ENCODE results near the gene INF2. TPM values are rescaled to one million over a fixed set of nuclear protein-coding genes. Genes with fewer than 3 reads are reported as not detected.

INF2 gene
- total RNA-seq, 2 experiments from 2014 or later: 107 to 110 TPM

DNA sequence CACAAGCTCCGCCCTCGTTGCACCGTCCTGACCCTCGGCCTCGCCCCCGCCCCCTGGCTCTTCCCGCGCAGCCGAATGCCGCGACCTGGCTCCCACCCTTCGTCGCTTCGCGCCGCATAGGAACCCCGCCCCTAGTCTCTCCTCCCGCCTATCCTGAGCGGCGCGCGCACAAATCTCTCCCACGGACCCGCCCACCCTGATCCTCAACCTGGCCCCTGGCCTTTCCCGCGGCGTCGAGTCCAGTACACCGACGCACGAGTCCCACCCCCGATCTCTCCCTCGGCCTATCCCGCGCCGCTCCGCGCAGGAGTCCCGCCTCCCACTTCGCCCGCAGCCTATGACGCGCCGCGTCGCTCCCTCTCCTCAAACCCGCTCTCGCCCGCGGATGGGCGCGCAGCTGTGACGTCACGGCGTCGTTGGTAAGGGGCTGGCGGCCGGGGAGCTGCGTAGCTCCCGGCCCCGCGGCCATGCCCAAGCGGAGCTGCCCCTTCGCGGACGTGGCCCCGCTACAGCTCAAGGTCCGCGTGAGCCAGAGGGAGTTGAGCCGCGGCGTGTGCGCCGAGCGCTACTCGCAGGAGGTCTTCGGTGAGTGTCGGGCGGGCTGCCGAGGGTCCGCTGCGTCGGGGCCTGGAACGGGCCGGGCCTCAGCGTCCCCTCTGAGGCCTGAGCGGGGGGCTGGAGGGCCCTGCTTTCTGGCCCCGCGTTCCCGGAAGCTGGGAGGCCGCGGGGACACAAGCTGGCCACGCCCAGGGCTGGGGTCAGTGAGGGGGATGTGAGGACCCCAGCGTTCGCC, 63.5 kb downstream of the INF2 start, which contains the start of gene SIVA1:
Gene SIVA1 (plus strand): TSS at position 413 of the 793 bp plus-strand sequence. CDS start 55 bp downstream, at position 468.
- Mint-ChIP-seq H3K27me3 (peaks cover 3% of the 10 kb centered on the region), H3K27ac (peak within 1 kb of the TSS; percentile 94), H3K4me1 (peaks cover 41% of the 10 kb centered on the region), H3K4me3 (peak within 1 kb of the TSS; percentile 89), H3K9me3 (no peaks in the 10 kb centered on the region), H3K36me3 (peaks cover 15% of the 10 kb centered on the region)
- ATAC-seq (ENCODE audit: low read depth) (peak; percentile 92), DNase-seq (peak; percentile 99)
- POLR2A ChIA-PET: interaction anchor here (0.6 to 2.1 kb wide), 17 partner anchors 11 to 268 kb away, joined by 3 to 9 read pairs (median 3); partner anchors contain the start of genes CDCA4 and ZBTB42

GRCh38 chr14:104753528-104754212, 64.3 kb downstream of the INF2 start:
- ATAC-seq (ENCODE audit: low read depth): no peak
- POLR2A ChIA-PET: interaction anchor here (0.9 to 2.0 kb wide), 5 partner anchors 15 to 267 kb away, joined by 3 to 9 read pairs (median 3); partner anchors contain the start of gene CDCA4
- Mint-ChIP-seq H3K4me3 (peak overlapping the region; percentile 89), H3K36me3 (peaks cover 15% of the 10 kb centered on the region), H3K27me3 (peaks cover 3% of the 10 kb centered on the region), H3K4me1 (peaks cover 41% of the 10 kb centered on the region), H3K9me3 (no peaks in the 10 kb centered on the region), H3K27ac (peak overlapping the region; percentile 83)
- peak; percentile 51 for DNase-seq

DNA sequence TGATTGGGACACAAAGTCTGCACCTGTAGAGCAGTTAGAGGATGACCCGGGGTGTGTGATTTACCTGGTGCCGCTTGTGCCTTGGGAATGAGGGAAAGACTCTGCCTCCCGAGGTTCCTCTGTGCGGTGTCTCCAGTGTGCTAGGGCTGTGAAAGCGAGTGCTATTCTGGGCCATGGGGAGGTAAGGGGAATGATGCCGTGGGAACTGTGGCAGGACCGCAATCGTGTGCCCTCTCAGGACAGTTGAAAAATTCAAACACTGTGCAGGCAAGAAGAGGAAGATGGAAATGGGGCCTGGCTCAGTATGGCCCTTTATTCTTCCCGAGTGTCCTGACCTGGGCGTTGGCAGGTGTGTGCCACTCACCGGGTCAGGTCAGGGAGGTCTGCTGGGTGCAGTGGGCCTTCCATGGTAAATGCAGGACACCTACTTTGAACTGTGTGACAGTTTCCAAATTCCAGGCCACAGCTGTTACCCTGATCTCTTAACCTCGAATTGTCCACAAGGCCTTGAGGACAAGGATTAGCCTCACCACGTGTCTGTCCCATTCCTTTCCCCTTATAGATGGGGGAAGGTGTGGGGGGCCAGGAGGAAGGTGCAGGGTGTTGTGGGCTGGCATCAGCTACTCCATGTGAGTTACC, 64.9 kb downstream of the INF2 start:
- no peak for ATAC-seq (ENCODE audit: low read depth)
- peaks cover 40% of the 10 kb centered on the region for H3K4me1 Mint-ChIP-seq
- H3K36me3 Mint-ChIP-seq: peaks cover 15% of the 10 kb centered on the region

GRCh38 chr14:104755621-104756020, 66.2 kb downstream of the INF2 start:
- ATAC-seq (ENCODE audit: low read depth): no peak
- Mint-ChIP-seq H3K9me3 (no peaks in the 10 kb centered on the region), H3K27me3 (no peaks in the 10 kb centered on the region), H3K36me3 (peaks cover 15% of the 10 kb centered on the region), H3K4me1 (peaks cover 40% of the 10 kb centered on the region), H3K27ac (no peak overlapping the region), H3K4me3 (peak overlapping the region; percentile 89)
- POLR2A ChIA-PET: no interaction called here
- no peak for DNase-seq

More for the DNA sequence above, 64.9 kb downstream of the INF2 start:
- POLR2A ChIA-PET: no interaction called here
- Mint-ChIP-seq H3K9me3 (no peaks in the 10 kb centered on the region), H3K4me3 (peak overlapping the region; percentile 89), H3K27me3 (peaks cover 3% of the 10 kb centered on the region), H3K27ac (peak overlapping the region; percentile 83)
- DNase-seq: no peak

GRCh38 chr14:104756477-104757237, 67.2 kb downstream of the INF2 start:
- peaks cover 40% of the 10 kb centered on the region for H3K4me1 Mint-ChIP-seq
- H3K9me3 Mint-ChIP-seq: no peaks in the 10 kb centered on the region
- H3K36me3 Mint-ChIP-seq: peaks cover 19% of the 10 kb centered on the region
- POLR2A ChIA-PET: interaction anchor here (0.6 to 1.4 kb wide), 2 partner anchors 44 to 47 kb away, joined by 3 to 7 read pairs; partner anchors contain the start of gene ZBTB42
- peak; percentile 64 for DNase-seq
- peak overlapping the region; percentile 62 for H3K4me3 Mint-ChIP-seq
- peak overlapping the region; percentile 92 for H3K27ac Mint-ChIP-seq
- H3K27me3 Mint-ChIP-seq: no peaks in the 10 kb centered on the region
- ATAC-seq (ENCODE audit: low read depth): no peak

DNA sequence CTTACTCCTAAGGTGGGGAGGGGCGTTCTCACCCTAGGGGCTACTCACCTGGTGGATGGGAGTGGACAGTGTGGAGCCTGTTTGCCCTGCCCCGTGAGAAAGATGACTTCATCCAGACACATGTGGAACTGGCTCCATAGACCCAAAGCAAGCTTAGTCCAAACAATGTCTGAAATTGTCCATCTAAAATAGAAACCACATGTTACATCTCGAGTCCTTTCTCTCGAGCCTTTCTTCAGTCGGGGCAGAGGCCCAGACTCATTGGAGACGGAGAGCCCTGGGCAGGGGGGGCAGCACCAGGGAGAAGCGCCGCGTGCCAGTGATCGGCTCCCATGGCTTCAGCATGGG, 67.8 kb downstream of the INF2 start:
- Mint-ChIP-seq H3K36me3 (peaks cover 22% of the 10 kb centered on the region), H3K4me3 (peak overlapping the region; percentile 62), H3K27me3 (no peaks in the 10 kb centered on the region), H3K9me3 (no peaks in the 10 kb centered on the region), H3K4me1 (peaks cover 42% of the 10 kb centered on the region), H3K27ac (peak overlapping the region; percentile 92)
- DNase-seq (no peak), ATAC-seq (ENCODE audit: low read depth) (no peak)
- POLR2A ChIA-PET: interaction anchor here (0.6 to 1.4 kb wide), 3 partner anchors 38 to 47 kb away, joined by 3 to 7 read pairs (median 4); partner anchors contain the start of gene ZBTB42

GRCh38 chr14:104757681-104758392, 68.4 kb downstream of the INF2 start:
- Mint-ChIP-seq H3K9me3 (no peaks in the 10 kb centered on the region), H3K4me3 (peak overlapping the region; percentile 32), H3K27me3 (no peaks in the 10 kb centered on the region), H3K36me3 (peaks cover 25% of the 10 kb centered on the region), H3K27ac (peak overlapping the region; percentile 92), H3K4me1 (peaks cover 42% of the 10 kb centered on the region)
- DNase-seq (no peak), ATAC-seq (ENCODE audit: low read depth) (no peak)
- POLR2A ChIA-PET: interaction anchor here (0.6 to 1.4 kb wide), 2 partner anchors 37 to 43 kb away, joined by 4 to 7 read pairs; partner anchors contain the start of gene ZBTB42

- H3K4me3 Mint-ChIP-seq: no peak overlapping the region
- ATAC-seq (ENCODE audit: low read depth) (no peak), DNase-seq (no peak)
- H3K27me3 Mint-ChIP-seq: no peaks in the 10 kb centered on the region
- H3K4me1 Mint-ChIP-seq: peaks cover 36% of the 10 kb centered on the region
- H3K27ac Mint-ChIP-seq: peak overlapping the region; percentile 48
- POLR2A ChIA-PET: no interaction called here
- peaks cover 23% of the 10 kb centered on the region for H3K36me3 Mint-ChIP-seq
- H3K9me3 Mint-ChIP-seq: no peaks in the 10 kb centered on the region
These were observed 69.9 kb downstream of the INF2 start for GRCh38 chr14:104758981-104759969.

GRCh38 chr14:104765517-104765916, 76.1 kb downstream of the INF2 start:
- no peaks in the 10 kb centered on the region for H3K27me3 Mint-ChIP-seq

GRCh38 chr14:104766256-104766862, 76.9 kb downstream of the INF2 start:
- peaks cover 20% of the 10 kb centered on the region for H3K36me3 Mint-ChIP-seq
- no peak overlapping the region for H3K4me3 Mint-ChIP-seq
- ATAC-seq (ENCODE audit: low read depth): no peak
- H3K27ac Mint-ChIP-seq: no peak overlapping the region
- POLR2A ChIA-PET: no interaction called here
- no peak for DNase-seq
- H3K9me3 Mint-ChIP-seq: no peaks in the 10 kb centered on the region
- H3K4me1 Mint-ChIP-seq: peaks cover 5% of the 10 kb centered on the region
- H3K27me3 Mint-ChIP-seq: no peaks in the 10 kb centered on the region

More at GRCh38 chr14:104765517-104765916, 76.1 kb downstream of the INF2 start:
- no peak overlapping the region for H3K4me3 Mint-ChIP-seq
- H3K9me3 Mint-ChIP-seq: no peaks in the 10 kb centered on the region
- H3K27ac Mint-ChIP-seq: no peak overlapping the region
- POLR2A ChIA-PET: no interaction called here
- ATAC-seq (ENCODE audit: low read depth) (no peak), DNase-seq (no peak)
- peaks cover 15% of the 10 kb centered on the region for H3K36me3 Mint-ChIP-seq
- H3K4me1 Mint-ChIP-seq: peaks cover 5% of the 10 kb centered on the region

All from activated naive CD8-positive, alpha-beta T cell treated with anti-CD3 and anti-CD28 coated beads, Interleukin-2, amount 10 ng/mL, durations not matched to agents 7 days and 5 days (primary cell).